CD4-positive, alpha-beta T cell treated with Interleukin-15 for 1 hour (primary cell): ENCODE results near the gene PCBP3.

Experiments used
- DNase-seq: peaks from one replicate; pipeline ENCODE4 v3.0.0-alpha.2; 2020

The PCBP3 gene

DNA sequence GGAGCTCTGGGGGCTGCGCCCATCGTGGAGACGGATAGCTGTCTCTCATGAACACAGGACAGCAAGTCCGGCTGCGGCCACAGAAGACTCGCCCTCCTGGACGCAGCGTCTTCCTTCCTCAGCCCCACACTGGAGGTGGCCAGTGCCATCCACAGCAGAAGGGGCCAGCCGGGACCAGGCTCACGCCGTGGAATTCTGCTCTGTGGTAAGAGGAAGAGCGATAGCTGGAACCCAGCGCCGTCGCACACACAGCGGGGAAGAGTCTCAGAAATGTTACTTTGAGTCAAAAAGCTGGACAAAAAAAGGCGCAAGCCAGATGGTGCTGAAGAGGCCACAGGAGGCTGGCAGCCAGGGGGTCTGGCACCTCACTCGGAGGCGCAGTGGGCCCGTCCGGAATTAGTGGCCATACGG is 224.2 kb downstream of the PCBP3 start:
- no peak for DNase-seq

DNA sequence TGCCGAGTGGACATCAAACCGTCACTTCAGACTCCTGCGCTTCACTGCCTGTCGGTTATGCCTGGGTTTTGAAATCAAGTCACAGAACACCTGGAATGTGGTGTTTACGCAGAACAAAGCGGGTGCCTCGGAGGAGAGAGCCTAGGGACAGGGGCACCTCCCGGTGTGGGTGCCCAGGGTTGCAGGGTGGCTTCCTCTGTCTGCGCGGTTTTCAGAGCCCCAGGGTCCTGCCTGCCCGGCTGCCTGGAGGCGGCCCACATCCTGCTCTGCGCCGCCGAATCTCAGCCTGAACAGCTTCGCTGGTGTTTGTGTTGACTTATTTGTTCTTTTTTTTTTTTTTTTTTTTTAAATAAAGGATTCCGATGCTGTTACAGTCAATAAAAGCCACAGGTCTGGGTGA is 224.6 kb downstream of the PCBP3 start:
- DNase-seq, result no peak

DNA sequence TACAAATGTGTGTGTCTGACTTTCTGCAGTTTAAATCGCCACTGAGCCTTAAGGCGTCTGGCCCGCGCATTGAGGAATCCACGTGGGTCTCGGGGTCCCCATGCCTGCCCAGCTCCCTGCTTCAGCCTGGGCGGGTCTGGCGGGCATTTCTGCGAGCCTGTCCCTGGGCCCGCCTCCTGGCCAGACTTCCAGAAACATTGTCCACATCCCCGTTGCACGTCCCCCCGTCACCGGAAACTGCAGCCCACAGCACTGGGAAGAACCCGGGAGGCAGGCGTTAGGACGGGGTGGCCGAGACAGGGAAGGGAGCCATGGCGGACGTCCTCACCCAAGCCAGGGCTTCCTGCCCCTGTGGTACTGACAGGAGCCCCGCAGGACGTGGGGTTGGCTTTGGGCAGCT is 225.0 kb downstream of the PCBP3 start:
- no peak for DNase-seq

DNA sequence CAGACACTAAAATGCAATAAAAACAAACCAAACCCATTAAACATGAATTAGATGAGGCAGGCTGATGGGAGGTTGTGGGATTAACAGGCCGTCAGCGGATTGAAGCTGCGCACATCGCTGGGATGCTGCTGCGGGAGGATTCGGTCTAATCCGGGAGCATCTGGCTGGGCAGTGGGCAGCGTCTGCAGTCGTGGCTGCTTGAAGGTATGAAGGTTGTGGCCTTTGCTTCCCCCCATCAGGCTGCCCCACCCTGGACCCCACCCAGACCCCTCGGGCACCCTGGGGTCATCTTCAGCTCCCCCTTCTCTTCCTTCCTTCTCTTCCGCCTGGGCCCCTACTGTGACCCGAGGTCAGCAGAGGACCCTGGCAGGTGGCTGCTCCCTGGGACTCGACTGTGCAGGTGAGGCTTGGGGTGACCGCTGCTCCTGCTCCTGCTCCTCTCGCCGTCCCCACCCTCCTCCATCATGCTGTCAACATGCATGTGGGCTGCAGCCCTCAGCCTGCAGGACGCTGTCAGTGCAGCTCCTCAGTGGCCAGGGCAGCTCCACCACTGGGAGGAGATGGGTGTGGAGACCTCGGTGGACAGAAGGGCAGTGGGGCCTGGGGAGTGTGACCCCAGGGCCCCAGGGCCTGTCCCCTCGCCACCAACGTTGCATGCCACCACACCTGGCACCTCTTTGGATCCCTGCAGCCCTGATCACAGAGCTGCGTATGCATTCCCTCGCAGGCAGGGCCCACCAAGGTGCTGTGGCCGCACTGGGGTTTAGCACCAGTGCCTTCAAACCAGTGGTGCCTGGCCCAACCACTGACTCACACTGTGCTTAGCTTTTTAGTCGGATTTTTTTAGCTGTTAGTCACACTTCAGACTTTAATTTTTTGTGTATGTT is 225.8 kb downstream of the PCBP3 start:
- no peak for DNase-seq

DNA sequence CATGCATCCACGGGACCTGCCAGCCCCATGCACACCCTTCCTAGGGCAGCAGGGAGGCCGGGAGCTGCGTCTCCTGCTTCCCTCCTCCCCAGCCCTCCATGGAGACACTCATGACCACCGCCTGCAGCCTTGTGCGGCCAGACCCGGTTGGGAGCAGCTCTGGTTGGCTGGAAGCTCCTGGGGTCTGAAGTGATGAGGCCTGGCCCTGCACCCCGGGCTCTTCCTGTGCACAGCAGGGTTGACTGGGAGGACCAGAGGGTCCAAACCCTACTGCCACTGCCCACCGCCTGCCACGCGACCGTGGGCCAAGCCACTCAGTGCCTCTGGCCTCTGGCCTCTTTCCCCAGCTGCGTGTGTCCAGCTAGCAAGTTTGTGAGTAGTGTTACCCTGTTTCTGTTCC is 226.9 kb downstream of the PCBP3 start:
- DNase-seq, result no peak

DNA sequence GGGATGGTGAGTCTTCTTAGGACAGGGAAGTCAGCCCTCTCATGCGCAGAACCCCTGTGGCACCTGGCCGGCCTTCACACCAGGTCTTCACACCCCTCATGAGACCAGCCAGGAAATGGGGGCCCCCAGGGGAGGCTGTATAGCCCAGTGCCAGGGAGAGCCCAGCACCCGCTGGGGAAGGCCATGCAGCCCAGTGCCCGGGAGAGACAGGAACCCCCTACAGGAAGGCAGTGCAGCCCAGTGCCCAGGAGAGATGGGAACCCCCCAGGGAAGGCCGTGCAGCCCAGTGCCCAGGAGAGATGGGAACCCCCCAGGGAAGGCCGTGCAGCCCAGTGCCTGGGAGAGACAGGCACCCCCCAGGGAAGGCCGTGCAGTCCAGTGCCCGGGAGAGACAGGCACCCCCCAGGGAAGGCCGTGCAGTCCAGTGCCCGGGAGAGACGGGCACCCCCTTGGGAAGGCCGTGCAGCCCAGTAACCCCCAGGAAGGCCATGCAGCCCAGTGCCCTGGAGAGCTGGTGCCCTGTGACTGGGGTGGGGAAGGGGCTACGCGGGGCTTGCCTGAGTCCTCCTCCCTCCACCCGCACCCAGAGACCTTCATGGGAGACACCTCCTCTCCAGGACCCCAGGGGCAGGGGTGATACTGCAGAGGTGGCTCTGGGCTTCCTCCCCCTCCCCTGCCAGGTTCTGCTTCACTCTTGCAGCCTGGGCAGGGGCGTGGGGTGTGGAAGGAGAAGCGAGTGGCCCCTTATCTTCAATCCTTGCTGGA is 227.5 kb downstream of the PCBP3 start:
- DNase-seq, result no peak

DNA sequence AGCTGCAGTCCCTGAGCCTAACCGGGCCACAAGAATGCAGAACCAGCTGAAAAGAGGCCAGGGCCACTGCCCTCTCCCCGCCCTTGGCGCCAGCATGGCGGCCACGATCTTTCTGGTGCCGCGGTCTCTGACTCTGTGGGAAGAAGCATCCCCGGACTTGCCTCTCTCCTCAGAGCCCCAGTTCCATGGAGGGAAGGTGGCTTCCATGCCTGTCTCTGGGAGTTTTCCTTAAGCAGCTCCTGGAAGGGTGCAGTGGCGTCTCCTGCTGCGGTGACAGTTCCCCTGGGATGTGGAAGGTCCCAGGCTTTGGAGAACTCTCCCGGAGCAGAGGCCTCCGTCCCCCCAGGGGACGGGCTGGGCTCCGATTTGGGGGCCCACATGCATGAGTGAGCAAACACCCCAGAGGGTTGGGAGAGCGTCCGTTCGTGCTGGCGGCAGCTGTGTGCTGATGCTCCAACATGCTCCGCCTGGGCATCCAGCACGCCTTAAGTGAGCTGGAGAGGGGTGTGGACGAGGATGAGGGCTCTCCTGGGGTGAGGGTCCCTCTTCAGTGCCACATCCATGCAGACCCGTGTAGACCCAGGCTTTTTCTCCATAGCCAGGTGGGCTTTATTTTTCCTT is 228.2 kb downstream of the PCBP3 start:
- no peak for DNase-seq

DNA sequence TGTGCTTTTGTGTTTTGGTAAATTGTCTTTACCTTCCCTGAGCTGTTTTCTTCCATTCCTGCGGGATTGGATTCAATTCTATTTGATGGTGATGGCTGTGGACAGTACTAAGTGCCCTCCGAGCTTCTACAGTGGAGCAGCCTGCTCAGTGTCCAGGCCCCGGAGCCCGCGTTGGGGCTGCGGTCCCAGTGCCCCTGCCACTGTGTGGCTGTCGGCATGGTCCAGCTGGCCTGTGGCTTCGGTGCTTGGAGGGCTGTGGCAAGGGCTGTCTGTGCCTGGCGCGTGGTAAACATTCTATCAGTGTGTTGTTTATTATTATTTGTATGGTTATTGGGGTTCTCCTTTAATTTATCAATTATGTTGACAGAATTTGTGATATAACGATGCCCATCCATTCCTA is 228.9 kb downstream of the PCBP3 start:
- no peak for DNase-seq

DNA sequence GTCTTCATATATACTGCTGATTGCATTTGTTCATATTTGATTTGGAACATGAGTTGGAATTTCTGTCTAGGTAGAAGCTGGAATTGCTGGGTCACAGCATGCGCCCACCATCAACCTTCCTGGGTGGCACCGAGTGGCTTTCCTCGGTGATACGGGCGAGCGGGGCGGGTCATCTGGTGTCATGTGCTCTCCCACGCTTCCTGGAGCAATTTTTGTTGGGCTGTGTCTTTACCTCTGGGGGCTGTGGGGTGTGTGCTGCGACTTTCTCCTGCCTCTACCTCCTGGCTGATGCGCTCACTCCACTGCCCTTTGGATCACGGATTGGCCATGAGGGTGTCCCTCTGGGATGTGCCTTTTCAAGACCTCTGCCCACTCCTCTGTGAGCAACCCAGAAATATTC is 229.4 kb downstream of the PCBP3 start:
- DNase-seq, result no peak

DNA sequence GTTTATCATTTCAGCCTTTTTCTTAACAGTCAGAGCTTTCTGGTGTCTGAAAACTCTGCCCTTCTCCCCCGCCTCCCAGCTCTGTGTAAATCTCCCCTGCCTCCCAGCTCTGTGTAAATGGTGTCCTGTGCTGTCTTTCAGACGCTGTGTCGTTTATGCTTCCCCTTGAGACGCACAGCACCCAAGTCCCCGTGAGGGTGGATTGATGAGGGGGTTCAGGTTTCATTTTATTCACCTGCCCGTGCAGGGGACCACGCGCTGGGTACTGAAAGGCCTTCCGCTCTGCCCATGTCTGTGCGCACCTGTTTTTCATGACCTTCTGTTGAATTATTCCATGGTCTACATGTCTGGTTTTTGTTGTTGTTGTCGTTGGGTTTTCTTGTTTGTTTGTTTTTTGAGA is 229.9 kb downstream of the PCBP3 start:
- DNase-seq, result no peak

DNA sequence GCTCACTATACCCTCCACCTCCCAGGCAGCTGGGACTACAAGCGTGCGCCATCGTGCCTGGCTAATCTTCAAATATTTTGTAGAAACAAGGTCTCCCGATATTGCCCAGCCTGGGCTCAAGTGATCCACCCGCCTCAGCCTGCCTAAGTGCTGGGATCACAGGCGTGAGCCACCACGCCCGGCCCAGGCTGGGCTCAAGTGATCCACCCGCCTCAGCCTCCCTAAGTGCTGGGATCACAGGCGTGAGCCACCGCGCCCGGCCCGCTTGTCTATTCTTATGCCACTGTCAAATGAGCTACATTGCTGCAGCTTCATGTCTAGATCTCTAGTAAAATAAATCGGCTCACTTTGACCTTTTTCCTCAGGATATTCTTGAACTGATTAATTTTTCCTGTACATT is 230.3 kb downstream of the PCBP3 start:
- DNase-seq, result no peak

DNA sequence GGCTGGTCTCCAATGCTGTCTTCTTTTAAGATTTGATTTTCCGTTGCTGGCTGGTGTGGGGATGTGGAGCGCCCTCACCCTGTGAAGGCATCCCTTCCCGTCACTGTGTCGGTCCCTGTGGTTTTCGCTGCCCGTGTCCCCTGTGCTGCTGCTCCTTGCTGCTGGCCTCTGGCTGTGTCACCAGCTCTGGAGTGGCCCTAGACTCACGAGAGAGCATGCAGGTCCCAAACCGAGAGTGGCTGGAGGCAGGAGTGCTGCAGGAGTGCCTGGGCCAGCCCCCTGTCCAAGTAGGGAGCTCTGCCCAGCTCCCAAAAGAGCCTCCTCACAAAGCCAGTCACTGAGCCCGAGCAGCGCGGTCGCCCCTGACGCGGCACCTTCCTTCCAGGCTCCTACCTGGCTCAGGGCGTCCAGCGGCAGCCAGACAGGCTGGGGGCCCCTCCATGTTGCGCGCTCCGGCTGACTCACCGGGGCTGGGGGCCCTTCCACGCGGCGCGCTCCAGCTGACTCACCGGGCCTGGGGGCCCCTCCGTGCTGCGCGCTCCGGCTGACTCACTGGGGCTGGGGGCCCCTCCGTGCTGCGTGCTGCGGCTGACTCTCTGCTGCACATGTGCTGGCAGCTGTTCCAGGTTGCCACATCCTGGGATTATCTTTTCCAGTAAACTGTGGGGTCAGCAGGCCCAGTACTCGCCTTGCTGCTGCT is 231.3 kb downstream of the PCBP3 start:
- no peak for DNase-seq

DNA sequence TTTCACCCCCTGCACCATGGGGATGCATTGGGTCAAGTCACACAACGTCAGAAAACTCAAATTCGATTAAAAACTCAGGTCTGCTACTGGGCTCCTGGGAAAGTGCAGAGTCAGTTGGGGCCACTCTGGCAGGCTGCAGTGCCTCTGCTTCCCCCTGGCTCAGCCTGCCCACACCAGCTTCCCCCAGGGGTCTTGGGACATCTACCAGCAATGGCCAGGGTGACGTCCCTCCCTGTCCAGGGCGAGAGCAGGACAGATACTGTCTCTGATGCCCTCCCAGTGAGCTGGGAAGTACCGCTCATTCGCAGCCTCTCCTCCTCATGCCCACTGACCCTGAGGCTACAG is 231.9 kb downstream of the PCBP3 start:
- no peak for DNase-seq

DNA sequence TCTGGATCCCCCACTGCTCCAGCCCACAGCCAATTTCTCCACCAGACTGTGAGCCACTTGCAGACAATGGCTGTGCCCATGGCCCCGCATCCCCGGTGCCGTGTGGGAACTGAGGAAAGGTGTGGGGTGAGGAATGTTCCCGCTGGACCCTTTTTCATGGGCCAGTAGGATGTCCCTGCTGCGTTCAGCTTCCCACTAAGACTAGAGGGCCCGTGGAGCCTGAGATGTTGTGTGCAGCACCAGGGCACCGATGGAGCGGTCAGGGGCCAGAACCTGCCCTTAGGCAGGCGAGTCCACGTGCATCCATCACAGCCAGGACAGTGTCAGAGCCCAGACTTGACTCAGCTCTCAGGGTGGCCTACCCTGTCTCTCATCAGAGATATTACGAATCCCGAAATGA is 232.4 kb downstream of the PCBP3 start:
- peak; percentile 9 for DNase-seq

DNA sequence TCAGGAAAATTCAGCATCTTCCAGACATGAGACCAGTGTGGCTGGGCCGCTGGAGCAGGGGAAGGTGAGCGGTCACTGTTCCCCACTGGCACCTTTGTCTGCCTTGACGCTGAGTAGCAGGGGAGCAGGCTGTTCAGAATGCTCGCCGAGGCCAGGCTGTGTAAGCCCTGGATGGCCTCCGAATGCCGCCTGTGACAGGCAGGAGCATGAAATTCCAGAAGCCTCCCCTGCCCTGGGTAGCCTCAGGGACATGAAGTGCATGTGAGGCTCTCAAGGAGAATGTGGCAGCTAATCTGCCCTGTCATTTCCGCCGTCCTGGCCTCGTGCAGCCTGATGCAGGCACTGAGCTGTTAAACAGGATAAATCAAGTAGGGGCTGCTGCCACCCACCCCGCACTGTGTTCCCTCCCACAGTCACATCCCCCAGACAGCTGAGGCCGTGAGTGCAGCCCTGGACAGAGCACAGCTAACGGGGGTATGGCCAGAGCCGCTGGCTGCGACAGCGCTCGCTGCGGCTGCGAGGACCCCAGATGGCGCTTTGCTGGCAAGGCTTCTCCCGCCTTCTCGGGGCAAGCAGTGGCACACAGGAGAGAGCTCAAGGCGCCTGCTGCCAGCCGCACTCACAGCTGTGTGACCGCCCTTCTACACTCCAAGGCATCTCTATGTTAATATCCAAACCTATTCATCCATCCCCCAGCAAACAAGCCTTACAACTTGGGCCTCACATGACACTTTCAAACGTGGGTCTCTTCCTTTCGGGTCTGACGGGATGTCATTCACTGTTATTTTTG is 233.1 kb downstream of the PCBP3 start:
- DNase-seq, result peak; percentile 6

DNA sequence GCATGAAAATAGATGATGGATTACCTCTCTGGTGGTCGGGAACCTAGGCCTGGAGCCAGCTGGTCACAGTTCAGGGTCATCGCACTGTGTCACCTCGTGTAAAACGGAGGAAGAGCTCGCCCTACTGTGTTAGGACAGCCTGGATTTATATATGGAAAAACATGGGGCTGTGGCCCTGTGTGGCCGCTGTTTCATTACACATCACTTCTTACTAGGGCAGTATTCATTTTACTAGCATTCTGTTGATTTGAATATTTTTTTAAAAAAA is 233.6 kb downstream of the PCBP3 start:
- DNase-seq, result no peak

DNA sequence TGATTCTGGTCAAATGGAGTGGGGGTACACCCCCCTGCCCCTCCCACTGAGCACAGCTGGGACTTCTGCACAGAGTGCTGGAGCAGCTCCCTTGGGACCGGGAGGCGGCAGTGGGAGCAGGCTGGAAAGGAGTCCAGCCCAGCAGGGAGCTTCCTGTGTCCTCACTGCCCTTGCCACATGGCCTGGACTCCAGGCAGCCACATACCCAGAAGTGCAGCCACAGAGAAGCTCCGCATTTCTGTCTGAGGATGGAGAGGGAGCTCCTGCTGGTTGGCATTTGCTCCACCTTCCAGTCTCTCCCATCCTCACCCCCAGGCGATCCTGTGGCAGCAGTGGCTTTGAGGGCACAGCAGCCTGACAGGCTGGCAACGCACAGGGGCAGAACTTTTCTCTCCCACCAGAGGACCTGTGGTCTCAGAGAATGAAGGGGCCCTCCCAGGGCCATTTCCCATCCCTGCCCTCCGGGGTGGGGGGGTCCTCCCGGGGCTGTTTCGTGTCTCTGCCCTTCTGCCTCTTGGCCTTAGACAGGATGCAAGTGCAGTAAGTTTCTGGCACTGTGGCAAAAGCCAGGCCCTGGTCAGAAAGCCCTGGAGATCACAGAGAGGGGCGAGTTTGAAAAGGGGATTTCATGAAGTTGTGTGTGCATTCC is 234.4 kb downstream of the PCBP3 start:
- DNase-seq, result peak; percentile 8

DNA sequence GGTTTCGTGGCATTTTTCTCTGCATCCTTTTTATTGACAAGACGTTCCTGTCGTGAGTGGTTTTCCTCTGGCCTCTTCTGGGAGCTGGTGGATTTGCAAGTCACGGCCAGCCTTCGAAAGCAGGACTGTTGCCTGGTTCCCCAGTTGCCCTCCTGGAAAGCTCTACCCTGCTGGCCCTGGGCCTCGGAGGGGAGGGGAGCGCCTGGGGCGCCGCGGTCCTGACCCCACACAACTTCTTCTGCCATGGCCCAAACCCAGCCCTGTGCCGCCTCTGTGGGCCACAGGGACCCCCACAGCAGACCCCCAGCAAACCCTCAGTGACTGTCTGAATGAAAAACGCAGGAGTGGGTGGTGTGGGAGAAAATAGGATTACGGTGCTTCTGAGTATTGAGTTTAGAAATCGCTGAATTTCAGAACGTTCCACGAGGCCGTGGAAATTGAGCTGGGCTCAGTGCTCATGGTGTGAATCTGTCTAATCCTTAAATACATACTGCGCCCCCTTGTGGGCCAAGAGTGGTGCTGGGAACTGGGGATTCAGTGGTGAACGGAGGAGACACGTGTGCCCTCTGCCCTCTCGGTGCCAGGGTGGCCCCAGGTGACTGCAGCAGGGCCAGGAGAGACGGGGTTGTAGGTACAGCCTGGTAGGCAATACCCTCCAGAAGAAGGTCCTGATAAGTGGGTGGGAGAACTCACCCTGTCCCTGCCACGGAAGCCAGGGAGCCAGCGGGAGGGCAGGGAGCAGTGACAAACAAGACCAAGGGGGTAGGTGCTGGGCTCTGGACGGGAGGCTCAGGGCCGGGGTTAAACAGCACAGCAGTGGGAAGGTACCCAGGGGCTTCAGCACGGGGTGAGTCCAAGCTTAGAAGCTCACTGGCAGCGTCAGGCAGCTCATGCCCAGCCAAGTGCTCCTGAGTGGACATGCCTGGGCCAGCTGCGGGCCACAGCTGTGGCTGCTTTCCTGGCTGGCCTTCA is 236.9 kb downstream of the PCBP3 start:
- DNase-seq, result peak; percentile 63

DNA sequence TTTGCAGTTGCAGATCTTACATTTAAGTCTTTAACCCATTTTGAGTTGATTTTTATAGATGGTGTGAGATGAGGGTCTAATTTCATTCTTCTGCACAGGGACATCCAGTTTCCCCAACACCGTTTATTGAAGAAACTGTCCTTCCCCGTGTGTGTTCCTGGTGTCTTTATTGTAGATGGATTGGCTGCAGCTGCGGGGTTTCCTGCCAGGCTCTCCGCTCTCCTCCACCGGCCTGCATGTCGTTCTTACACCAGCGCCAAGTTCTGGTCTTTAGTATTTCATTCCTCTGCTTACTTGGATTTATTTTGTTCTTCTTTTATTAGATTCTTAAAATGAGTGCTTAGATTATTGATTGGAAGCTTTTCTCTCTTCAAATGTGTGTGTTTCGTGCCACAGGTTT is 239.1 kb downstream of the PCBP3 start:
- DNase-seq, result no peak

DNA sequence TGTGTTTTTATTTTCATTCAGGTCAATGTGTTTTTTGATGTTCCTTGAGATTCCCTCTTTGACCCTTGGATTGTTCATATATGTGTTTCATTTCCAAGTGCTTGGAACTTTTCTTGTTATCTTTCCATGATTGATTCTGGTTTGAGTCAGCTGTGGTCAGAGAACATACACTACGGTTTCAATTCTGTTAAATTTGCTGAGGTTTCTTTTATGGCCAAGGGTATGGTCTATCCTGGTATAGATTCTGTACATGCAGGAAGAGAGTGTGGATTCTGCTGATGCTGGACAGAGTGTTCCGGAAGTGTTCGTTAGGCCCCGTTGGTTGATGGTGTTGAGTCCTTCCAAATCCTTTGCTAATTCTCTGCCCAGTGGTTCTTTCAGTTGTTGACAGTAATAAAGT is 239.6 kb downstream of the PCBP3 start:
- no peak for DNase-seq

DNA sequence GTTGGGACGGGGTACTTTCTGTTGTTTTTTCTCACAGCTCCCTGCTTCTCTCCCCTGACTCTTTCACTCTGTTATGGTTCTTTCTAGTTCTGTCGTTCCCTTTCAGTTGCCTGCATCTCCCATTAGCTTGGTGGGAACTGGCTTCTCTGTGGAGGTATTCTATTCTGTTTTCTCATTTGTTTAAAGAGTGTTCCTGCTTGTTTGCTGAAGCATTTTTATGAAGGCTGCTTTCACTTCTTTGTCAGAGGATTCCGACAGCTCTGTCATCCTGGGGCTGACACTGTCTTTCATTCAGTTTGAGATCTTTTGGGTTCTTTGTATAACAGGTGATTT is 242.0 kb downstream of the PCBP3 start:
- DNase-seq, result no peak
